Smooth muscle cell of the brain vasculature (primary cell): ENCODE measurements around the gene FAM135A.
A peak's percentile ranks its signal among the peaks of the same experiment; 100 is the strongest.

ENCODE experiments used
- DNase-seq: peaks from one replicate; pipeline ENCODE4 v3.0.0-alpha.2; 2012; ENCODE audit warnings: low read depth, low spot score

FAM135A gene

DNA sequence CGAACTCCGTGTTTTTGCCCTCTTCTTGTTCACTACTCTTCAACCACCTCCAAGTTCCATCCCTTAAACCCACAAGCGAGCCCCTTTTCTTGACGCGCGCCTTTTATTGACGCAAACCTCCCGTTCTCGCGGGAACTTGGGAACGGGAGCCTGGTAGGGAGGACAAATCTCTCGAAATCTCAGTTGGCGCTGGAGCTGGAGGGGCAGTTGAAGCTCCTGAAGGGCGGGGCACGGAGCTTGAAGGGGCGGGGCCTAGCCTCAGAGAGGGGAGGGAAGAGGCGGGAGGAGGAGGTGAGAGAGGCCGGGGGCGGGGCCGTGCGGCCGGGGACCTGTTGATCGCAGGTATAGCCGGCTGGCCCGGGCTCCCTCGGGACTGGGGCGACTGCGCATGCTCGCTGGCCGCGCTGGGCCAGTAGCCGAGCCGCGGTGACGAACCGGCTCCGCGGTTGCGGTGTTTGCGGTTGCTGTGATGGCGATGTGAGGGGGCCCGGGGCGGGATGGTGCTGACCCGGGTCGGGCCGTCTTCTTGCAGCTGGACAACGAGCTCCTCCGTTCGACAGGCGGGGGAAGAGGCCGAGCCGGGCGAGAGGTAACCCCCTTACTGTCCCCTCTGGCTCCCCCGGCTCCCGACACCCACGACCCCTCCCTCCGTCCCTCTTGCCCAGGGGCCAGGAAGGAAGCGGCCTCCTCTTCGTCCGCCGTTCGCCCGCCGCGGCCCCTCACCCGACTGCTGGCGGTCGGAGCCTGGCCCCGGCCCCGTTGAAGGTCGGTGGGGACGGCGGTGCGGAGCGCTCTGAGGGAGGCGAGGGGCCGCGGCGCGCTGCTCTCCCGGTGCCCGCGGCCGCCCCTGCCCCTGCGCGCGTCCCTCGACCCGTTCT is at the start of gene FAM135A:
Gene FAM135A, plus strand, starts transcription at position 395 of the 878 bp plus-strand sequence. CDS start 14,835 bp downstream, outside the sequence.
- peak; percentile 97 for DNase-seq

DNA sequence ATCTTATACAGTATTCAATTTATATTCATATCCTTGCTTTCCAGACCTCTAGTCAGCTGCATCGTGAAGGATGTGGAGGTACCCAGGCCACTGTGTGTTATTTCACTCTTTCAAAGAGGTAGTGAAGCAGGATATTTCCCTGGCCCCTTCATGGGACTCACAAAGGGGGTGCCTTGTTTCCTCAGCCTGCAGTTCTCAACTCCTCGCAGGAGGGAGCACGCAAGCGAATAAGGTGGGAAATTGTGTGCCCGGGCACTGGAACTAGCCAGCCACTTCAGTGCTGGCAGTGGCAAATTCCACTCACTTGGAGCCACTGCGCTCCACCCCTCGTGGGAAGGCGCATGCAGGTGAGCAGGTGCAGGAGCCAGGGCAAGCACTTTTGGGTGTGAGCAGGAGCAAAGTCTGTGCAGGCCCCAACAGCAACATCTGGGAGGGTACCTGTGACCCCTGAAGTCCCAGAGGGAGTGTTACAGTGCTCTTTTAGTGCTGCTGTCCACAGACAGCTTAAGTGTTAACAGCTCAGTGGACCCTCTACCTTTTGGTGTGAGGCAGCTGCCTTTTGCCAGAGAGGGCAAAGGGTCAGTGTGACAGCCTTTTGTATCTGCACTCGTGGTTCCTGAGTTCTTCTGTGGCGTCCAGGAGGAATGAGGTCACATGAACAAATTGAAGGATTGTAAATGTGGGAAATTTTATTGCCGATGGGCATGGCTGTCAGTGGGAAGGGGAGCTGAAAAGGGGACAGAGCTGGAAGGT is 49.4 kb upstream of the FAM135A start:
- no peak for DNase-seq

- peak; percentile 32 for DNase-seq
These were observed 43.9 kb upstream of the FAM135A start for GRCh38 chr6:70369332-70369950.

DNA sequence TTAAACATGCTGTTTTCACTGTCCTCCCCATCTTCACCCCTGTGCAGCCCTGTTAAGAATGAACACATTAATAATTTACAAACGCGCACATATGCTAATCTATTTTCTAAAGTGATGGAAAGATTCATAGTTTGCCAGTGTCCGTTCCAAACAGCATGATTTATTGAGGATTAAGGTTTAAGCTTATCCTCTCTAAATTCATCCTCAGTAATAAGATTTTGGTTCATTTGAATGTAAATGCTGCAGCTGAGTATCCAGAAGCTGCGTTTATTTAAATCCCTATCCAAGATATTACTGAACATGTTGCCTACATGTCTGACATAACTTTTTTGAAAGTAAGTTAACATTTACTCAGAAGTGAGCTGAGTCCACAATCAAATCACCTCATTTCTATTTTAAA is 42.8 kb upstream of the FAM135A start:
- no peak for DNase-seq

DNA sequence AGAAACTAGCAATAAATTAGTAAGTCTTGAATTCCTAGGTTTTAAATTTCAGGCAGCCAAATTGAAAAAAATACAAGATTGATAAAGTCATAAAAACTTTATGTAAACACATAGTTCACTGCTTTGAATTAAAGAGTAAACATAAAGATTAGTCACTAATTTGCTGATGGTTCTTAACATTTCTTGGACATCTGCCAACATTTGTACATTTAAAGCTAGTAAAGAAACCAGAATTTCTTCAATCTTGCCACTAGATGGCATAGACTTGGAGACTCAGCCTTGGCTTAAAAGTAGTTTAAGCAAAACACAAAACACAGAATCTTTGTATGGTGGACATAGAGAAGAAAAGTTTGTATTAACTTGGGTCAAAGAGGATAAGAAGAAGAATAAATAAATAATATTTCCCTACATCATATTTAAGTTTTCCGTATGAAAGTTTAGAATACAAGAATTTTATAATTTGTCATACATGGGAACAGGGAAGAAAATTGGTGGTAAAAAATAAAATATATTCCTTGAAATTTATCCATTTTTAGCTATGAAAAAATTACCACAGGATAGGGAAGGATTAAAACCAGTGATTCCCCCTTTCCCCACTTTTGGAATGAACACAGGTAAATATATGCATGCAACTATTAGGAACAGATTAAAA is 41.7 kb upstream of the FAM135A start:
- DNase-seq: peak; percentile 18

DNA sequence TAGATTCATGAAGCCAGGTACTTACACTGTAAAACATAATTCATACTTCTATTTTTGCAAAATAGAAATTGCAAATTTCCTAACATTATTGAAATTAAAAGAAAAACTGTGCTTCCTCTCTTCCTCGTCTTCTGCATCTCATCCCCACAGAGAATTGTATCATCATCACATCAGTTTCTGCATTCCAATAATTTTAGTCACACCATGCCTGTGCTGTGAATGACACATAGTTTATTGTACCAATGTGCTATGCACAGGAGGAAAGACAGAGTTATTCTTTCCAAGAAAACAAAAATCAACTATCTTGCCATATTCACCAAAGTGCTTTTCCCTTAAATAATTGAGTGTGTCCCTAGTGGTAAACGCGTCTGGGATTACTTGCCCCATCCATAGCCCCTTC is 38.1 kb upstream of the FAM135A start:
- no peak for DNase-seq

DNA sequence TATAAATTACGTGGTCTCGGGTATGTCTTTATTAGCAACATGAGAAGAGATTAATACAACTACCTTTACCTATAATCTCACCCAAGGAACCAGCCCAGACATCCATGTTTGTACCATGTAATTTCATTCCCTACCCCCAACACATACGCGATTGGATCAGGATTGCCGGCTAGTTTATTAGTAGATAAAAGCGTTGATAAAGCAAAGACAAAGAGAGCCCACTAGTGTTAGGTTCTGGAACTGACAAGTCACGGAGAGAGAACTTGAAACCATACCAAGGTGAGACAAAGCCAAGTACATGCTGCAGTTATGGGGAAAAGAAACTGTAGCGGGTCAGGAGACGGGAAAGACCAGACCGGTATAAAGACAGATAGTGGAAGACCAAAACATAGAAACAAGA is 37.4 kb upstream of the FAM135A start:
- no peak for DNase-seq

DNA sequence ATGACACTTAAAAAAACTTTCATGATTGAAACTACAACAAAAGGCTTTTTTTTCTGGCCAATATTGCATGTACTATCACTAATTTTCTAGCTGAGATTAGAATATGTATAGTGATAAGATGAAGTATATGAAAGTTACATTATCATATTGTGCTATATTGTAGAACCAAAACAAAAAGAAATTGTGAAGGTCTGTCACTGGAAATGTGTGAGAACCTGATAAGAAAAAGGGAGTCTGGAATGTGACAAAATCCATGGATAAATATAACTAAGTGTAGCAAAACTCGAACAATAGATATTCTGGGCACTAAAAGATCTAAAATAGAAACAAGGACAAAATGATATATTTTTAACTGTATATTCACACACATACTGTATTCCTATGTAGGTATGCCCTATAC is 36.7 kb upstream of the FAM135A start:
- DNase-seq: no peak

DNA sequence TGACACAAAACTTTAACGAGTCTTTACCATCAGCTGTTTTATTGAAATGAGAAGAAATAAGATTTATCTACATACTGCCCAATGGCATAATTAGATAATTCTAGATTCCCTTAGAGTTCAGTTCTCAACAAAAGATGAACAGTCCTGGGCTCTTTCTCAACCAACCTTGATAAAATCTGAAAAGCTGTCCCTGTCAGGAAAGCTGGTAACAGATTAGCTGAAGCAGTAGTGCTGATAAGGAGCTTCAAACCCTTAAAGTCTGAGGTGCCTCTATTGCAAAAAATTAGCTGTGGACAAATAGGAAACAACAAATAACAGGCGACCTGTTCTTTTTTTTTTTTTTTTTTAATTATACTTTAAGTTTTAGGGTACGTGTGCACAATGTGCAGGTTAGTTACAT is 35.9 kb upstream of the FAM135A start:
- DNase-seq: no peak

DNA sequence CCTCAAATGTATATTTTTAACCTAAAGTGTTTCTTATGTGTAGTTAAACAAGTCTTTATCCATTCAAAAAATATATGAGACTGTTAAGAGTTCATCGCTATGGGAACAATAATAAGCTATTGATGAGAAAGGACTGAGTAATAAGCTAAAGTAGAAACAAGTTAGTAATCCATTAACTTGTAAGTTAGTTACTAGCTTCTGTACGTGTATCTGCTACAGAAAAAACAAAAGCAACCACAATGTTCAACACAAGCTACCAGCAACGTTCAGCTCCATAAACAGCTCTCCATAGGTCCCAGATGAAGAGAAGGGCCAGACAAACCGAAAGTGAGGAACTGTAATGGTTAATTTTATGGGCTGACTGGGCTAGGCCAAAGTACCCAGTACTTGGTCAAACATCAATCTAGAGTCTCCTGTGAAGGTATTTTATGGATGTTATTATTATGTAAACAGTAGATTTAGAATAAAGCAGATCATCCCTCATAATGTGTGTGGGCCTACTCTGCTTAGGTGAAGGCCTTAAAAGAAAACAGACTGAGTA is 33.8 kb upstream of the FAM135A start:
- DNase-seq: no peak

DNA sequence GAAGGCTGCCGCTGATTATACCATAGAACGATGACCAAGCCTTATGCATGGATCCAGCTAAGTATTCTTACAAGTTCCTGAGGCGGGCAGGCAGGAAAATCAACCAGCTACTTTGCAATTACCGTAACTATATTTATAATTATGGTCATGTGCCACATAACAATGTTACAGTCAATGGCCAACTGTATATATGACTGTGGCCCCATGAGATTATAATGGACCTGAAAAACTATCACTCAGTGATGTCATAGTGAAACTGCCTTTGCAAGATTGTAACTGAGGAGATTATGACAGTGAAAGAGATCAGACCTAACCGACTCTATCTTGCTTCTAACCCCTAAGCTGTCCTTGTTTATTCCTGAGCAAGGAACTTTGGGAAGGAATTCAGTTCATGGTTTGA is 33.1 kb upstream of the FAM135A start:
- DNase-seq: no peak

DNA sequence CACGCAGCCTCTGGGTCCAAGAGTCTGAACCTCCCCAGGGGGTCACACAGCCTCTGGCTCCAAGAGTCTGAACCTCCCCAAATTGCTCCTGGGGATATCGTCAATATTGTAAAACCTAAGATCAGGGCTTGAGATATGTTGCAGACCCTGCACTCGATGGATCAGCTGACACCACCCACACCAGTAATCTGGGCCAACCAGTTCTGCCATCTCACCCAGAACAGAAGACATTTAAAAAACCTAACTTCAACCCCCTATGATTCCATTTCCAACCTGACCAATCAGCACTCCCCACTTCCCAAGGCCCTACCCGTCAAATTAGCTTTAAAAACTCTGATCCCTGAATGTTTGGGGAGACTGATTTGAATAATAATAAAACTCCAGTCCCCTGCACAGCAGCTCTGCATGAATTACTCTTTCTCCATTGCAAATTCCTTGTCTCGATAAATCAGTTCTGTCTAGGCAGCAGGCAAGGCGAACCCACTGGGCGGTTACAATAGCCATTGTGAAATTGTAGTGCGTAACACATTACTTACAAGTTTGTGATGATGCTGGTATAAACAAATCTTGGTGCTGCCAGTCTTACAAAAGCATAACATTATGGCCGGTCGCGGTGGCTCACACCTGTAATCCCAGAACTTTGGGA is 32.4 kb upstream of the FAM135A start:
- DNase-seq: no peak

- no peak for DNase-seq
These were observed 31.9 kb upstream of the FAM135A start for GRCh38 chr6:70381417-70381782.

DNA sequence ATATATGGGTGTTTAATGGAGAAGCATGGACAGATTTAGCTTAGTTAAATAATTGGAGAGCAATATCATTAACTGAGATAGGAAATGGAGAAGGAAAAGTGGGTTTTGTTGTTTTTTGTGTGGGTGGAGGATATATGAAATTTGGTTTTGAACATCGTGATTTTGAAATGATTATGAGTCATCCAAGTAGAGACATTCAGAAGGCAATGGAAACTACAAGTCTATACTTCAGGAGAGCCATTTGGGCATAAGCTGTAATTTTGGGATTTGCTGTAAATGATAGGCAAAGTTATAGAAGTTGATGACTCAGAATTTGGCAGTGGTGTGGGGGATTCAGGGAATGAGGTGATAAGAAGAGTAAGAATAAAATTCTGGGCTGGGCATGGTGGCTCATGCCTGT is 27.4 kb upstream of the FAM135A start:
- no peak for DNase-seq

DNA sequence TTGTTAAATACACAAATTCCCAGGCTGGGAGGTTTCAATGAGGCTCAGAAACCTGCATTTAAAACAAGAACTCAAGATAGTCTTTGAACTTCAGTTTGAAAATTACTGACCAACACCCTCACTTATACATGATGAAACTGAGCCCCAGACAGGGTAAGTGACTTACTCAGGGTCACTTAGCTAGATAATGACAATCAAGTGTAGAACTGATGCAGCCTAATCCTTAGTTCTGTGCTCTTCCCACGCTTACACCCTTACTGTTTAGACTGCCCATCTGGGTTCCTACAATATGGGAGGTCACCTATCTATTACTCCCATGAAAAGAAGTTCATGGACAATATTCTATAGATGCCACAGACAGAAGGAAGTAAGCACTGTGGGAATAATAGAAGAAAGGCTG is 24.5 kb upstream of the FAM135A start:
- DNase-seq: no peak

- DNase-seq: no peak
These were observed 24.0 kb upstream of the FAM135A start for GRCh38 chr6:70389261-70389660.

DNA sequence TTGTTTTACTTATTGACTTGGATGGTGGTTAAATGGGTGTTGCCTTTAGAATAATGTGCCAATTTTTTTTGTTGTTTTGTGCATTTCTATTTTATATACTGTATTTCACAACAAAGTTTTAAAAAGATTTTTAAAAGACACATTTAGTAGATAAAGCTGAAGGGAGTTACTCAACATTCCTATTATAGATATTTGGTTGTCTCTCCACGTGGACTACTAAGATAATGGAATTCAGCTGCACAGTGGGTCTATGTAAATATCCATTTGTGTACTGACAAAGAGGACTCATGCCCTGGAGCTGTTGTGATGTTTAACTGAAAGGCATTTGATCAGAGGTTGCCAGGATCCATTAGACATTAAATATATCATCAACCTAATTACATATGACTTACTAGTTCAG is 23.2 kb upstream of the FAM135A start:
- DNase-seq: no peak

GRCh38 chr6:70391492-70391891 is 21.8 kb upstream of the FAM135A start:
- no peak for DNase-seq

DNA sequence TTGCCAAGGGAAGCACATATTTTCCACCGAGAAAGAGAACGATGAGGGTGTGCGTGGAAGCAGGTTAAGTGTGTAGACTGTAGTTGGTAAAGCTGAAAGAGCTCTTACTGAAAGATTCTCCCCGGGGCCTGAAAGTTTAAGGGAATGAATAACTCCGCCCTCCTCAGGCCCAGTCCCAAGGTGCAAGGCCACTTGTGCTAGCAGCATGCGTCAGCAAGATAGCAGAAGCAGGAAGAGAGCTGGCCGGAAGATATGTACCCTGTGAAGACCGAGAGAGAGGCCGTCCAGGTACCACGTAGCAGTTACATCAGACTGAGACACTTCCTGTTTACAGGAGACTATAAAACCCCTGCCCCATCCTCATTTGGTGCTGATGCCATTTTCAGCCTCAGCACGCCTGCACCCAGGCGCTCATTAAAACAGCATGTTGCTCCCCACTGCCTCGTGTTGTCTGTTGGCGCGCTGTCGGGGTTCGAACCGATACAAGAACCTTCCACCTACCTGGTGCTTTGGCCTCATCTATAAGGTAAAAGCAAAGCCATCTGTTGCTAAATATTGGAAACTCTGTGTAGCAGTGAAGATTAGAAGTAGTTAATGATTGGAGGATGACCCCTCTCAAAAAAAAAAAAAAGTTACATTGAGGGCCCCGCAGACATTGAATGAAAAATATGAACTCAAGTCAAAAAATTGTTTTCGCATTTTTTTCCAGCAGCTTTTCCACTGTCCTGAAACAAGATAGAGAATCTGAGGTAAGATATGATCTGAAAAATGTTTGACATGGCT is 18.6 kb upstream of the FAM135A start:
- DNase-seq: no peak

GRCh38 chr6:70395301-70395672 is 18.0 kb upstream of the FAM135A start:
- DNase-seq: no peak

DNA sequence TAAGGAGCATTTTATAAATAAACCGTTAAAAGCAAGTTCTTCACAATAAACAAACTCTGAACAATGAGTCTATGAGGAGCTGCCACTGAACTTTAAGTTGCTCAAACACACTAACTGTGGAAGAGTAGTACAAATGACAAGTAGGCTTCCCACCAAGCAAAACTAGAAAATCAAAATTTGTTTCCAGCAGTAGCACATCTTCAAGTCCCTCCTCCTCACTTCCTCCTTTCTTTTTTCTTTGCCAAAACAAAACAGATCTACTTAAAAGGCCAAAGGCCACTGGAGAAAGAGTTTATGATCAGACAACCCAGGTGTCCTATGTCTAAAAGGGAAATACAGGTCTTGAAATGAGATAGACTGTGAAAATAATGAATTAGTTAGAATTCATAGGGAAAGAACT is 17.1 kb upstream of the FAM135A start:
- no peak for DNase-seq
